AG04450 (cell line): ENCODE data around the gene PADI3. TPM values are rescaled to one million over a fixed set of nuclear protein-coding genes. Genes with fewer than 3 reads are reported as not detected.

Source experiments
- CTCF ChIA-PET: fragments of 300-600, 350-600 bp; formaldehyde crosslinking; extraction: SDS; loops from one replicate; lab custom pipeline; 2022; ENCODE audit warnings: antibody characterized with exemption, inconsistent platforms; lab: Charles Lee
- POLR2A ChIA-PET: fragments of 350-600 bp; formaldehyde crosslinking; extraction: SDS; loops from one replicate; lab custom pipeline; 2021; ENCODE audit warnings: antibody characterized with exemption, inconsistent platforms; lab: Yijun Ruan, JAX
- DNase-seq: peaks from one replicate; pipeline ENCODE4 v3.0.0-alpha.2; 2011; ENCODE audit warnings: low read depth, low spot score
- H3K27ac ChIP-seq: one replicate; pipeline ENCODE4 v1.5.1; 2012; ENCODE audit warnings: low read depth, low read length, control low read depth
- H3K27me3 ChIP-seq: one replicate; pipeline ENCODE4 v1.6.0; 2012; ENCODE audit warnings: low read length; ENCODE audit not compliant: control insufficient read depth, insufficient read depth
- H3K4me3 ChIP-seq: 2 replicates; pipeline ENCODE4 v1.5.1; 2011; ENCODE audit warnings: mild to moderate bottlenecking, low read depth, low read length, control low read depth
- H3K9me3 ChIP-seq: 2 replicates; pipeline ENCODE4 v1.5.1; 2012; ENCODE audit warnings: low read length; ENCODE audit not compliant: control insufficient read depth, insufficient read depth
- CTCF ChIP-seq: IDR thresholded peaks from 2 replicates; pipeline ENCODE4 v1.5.1; 2011; ENCODE audit warnings: low read depth, low read length, control low read depth, inconsistent platforms
- polyA plus RNA-seq: library from polyadenylated mRNA; depleted of rRNA; stranded (reverse); fragments of >200 nt; gene quantifications from 2 replicates; pipeline ENCODE4 v1.2.3, GENCODE V29; 2011

Gene PADI3
- polyA plus RNA-seq, 1 experiment: 0.05 TPM

DNA sequence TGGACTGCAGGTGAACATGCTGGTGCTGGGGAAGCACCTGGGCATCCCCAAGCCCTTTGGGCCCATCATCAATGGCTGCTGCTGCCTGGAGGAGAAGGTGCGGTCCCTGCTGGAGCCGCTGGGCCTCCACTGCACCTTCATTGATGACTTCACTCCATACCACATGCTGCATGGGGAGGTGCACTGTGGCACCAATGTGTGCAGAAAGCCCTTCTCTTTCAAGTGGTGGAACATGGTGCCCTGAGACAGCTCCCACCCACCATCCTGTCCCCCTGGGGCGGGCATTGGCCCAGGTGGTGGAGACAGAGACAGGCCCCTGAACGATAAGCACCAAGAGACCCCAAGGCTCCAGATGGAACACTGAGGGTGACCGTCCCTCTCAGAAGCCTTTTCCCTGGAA lies 33.9 kb downstream of the PADI3 start:
- TF ChIP-seq CTCF: no peak
- H3K9me3 ChIP-seq: no peaks in the 10 kb centered on the region
- H3K27me3 ChIP-seq: peaks cover 36% of the 10 kb centered on the region
- H3K4me3 ChIP-seq: no peak overlapping the region
- CTCF ChIA-PET: no interaction called here
- DNase-seq: no peak
- H3K27ac ChIP-seq: no peak overlapping the region
- POLR2A ChIA-PET: no interaction called here

GRCh38 chr1:17286646-17287045 lies 37.7 kb downstream of the PADI3 start:
- no peak for TF ChIP-seq CTCF
- H3K27ac ChIP-seq: no peak overlapping the region
- ChIA-PET POLR2A (no interaction called here), CTCF (no interaction called here)
- H3K9me3 ChIP-seq: no peaks in the 10 kb centered on the region
- H3K27me3 ChIP-seq: peaks cover 31% of the 10 kb centered on the region
- DNase-seq: no peak
- H3K4me3 ChIP-seq: no peak overlapping the region

DNA sequence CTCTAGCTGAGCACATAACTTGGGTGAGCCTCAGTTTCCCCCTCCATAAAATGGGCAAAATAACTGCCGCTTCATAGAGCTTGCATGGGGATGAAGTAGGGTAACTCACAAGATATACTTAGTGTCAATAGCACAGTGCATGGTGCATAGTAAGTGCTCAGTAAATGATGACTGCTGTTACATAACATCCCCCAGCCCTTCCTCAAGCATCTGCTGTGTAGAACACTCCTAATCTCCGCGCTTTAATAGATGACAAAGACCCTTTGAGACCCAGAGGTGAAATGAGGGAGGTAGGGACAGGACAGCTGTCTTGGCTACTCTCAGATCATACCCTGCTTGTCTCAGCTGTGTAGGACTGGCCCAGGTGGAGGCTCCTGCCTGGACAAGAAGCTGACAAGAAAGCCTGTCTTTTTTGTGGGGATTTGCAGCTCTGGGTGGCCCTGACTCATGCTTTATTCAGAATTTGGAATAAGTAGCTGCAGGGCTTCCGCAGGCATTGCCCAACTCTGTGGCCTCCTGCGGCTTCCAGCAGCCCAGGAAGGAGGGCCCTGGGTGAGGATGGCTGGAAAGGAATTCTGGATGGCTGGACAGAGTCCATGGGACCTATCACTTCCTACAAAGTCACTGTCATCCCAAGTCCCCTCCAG lies 38.4 kb downstream of the PADI3 start:
- ChIA-PET CTCF (no interaction called here), POLR2A (no interaction called here)
- DNase-seq: peak; percentile 47
- H3K27me3 ChIP-seq: peaks cover 32% of the 10 kb centered on the region
- TF ChIP-seq CTCF: no peak
- no peak overlapping the region for H3K4me3 ChIP-seq
- H3K27ac ChIP-seq: peak overlapping the region; percentile 1
- no peaks in the 10 kb centered on the region for H3K9me3 ChIP-seq

GRCh38 chr1:17289721-17290120 lies 40.8 kb downstream of the PADI3 start:
- H3K27ac ChIP-seq: no peak overlapping the region
- H3K9me3 ChIP-seq: no peaks in the 10 kb centered on the region
- ChIA-PET CTCF (interaction anchor here (0.8 to 2.4 kb wide), 4 partner anchors 16 to 230 kb away, joined by 3 to 6 read pairs (median 4); no protein-coding TSS in a partner anchor), POLR2A (no interaction called here)
- peaks cover 18% of the 10 kb centered on the region for H3K27me3 ChIP-seq
- DNase-seq: no peak
- TF ChIP-seq CTCF: no peak
- H3K4me3 ChIP-seq: no peak overlapping the region

DNA sequence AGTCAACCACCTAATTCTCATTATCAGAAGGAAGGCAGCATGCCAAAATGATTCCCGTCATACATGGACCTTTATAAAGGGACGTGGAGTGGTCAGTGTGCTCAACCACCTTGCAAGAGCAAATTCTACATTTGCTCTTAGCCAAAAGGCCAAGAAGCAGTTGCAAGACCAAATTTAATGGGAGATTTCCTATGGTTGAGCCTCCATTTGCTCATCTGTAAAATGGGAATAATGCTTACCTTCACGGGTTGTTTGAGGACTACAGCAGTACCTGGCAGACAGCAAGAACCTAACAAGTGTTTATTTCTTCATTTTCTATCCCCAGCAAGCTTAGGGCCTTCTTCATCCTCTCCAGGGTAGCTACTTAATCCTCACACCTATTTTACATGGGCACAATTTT lies 41.7 kb downstream of the PADI3 start:
- H3K27ac ChIP-seq: no peak overlapping the region
- H3K9me3 ChIP-seq: no peaks in the 10 kb centered on the region
- DNase-seq: no peak
- CTCF ChIA-PET: interaction anchor here (0.8 to 2.4 kb wide), 3 partner anchors 16 to 230 kb away, joined by 3 to 6 read pairs (median 5); no protein-coding TSS in a partner anchor
- H3K4me3 ChIP-seq: no peak overlapping the region
- peaks cover 21% of the 10 kb centered on the region for H3K27me3 ChIP-seq
- POLR2A ChIA-PET: no interaction called here
- no peak for TF ChIP-seq CTCF
